ENCODE measurements around the gene TLE6.
"Not testable (repeated sequence)": the region's sequence is repeated elsewhere in the genome, so short reads cannot be mapped to it uniquely, and the experiment has no call there.

The TLE6 gene

GRCh38 chr19:2998642-2999041 lies 21.3 kb downstream of the TLE6 start:
- Histone ChIP-seq H3K27ac (ENCODE audit: insufficient read depth, low read depth, low read length, poor library complexity, severe bottlenecking) (no peak overlapping the region), H3K27me3 (ENCODE audit: control insufficient read depth, insufficient read depth, low read length, poor library complexity, severe bottlenecking) (no peaks in the 10 kb centered on the region), H3K4me1 (ENCODE audit: control insufficient read depth, insufficient read depth, low read length) (no peaks in the 10 kb centered on the region), H3K36me3 (ENCODE audit: control insufficient read depth, insufficient read depth, low read length) (no peaks in the 10 kb centered on the region), H3K4me3 (ENCODE audit: insufficient read depth, low read depth, low read length) (no peak overlapping the region), H3K9me3 (ENCODE audit: control insufficient read depth, low read length) (no peaks in the 10 kb centered on the region)
- 91 to 95% methylated on average over 11 of the region's 11 CpGs for WGBS, 2 experiments

- Histone ChIP-seq H3K27me3 (ENCODE audit: control insufficient read depth, insufficient read depth, low read length, poor library complexity, severe bottlenecking) (no peaks in the 10 kb centered on the region), H3K36me3 (ENCODE audit: control insufficient read depth, insufficient read depth, low read length) (no peaks in the 10 kb centered on the region), H3K4me3 (ENCODE audit: insufficient read depth, low read depth, low read length) (no peak overlapping the region), H3K27ac (ENCODE audit: insufficient read depth, low read depth, low read length, poor library complexity, severe bottlenecking) (no peak overlapping the region), H3K9me3 (ENCODE audit: control insufficient read depth, low read length) (no peaks in the 10 kb centered on the region), H3K4me1 (ENCODE audit: control insufficient read depth, insufficient read depth, low read length) (no peaks in the 10 kb centered on the region)
- 92 to 94% methylated on average over 6 of the region's 6 CpGs for WGBS, 2 experiments
These were observed 24.0 kb downstream of the TLE6 start for GRCh38 chr19:3001235-3001800.

- Histone ChIP-seq H3K9me3 (ENCODE audit: control insufficient read depth, low read length) (no peaks in the 10 kb centered on the region), H3K4me1 (ENCODE audit: control insufficient read depth, insufficient read depth, low read length) (no peaks in the 10 kb centered on the region), H3K27ac (ENCODE audit: insufficient read depth, low read depth, low read length, poor library complexity, severe bottlenecking) (no peak overlapping the region), H3K27me3 (ENCODE audit: control insufficient read depth, insufficient read depth, low read length, poor library complexity, severe bottlenecking) (no peaks in the 10 kb centered on the region), H3K36me3 (ENCODE audit: control insufficient read depth, insufficient read depth, low read length) (no peaks in the 10 kb centered on the region), H3K4me3 (ENCODE audit: insufficient read depth, low read depth, low read length) (no peak overlapping the region)
- WGBS, 2 experiments, result 88% methylated on average over 7 of the region's 7 CpGs
These were observed 25.7 kb downstream of the TLE6 start for GRCh38 chr19:3003046-3003445.

DNA sequence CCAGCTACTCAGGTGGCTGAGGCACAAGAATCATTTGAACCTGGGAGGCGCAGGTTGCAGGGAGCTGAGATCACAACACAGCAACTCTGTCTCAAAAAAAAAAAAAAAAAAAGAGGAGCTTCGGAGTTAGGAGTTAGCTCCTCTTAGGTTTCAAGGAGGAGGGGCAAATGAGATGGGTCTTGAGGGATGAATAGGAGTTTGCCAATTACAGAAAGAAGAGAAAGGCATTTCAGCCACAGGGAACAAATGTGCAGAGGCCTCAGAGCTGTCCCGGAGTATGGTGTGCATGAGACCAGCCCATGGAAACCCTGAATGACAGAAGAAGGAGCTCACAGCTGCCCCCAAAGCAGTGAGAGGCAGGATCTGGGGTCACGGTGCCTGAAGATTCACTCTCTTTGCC lies 27.2 kb downstream of the TLE6 start:
- no peak overlapping the region for H3K27ac ChIP-seq (ENCODE audit: insufficient read depth, low read depth, low read length, poor library complexity, severe bottlenecking)
- no peaks in the 10 kb centered on the region for H3K36me3 ChIP-seq (ENCODE audit: control insufficient read depth, insufficient read depth, low read length)
- 77 to 79% methylated on average over 4 of the region's 4 CpGs for WGBS, 2 experiments
- no peaks in the 10 kb centered on the region for H3K4me1 ChIP-seq (ENCODE audit: control insufficient read depth, insufficient read depth, low read length)
- H3K27me3 ChIP-seq (ENCODE audit: control insufficient read depth, insufficient read depth, low read length, poor library complexity, severe bottlenecking), result no peaks in the 10 kb centered on the region
- no peak overlapping the region for H3K4me3 ChIP-seq (ENCODE audit: insufficient read depth, low read depth, low read length)
- no peaks in the 10 kb centered on the region for H3K9me3 ChIP-seq (ENCODE audit: control insufficient read depth, low read length)

DNA sequence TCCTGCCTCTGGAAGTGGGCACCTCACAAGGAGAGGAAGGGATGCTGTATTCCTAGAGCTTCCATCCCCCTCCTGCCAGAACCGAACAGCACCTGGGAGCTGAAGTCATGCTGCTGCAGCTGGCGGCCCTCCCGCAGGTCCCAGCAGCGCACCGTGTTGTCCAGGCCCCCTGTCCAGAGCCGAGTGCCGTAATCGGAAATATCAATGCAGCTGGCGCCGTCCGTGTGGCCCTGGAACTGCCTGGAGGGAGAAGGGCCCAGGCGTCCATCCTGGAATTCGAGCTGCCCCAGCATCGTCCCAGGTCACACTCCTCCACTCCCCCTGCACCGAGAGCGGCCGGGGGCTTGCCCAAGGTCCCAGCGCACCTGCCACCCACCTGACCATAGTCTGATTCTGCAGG lies 28.0 kb downstream of the TLE6 start:
- no peak overlapping the region for H3K4me3 ChIP-seq (ENCODE audit: insufficient read depth, low read depth, low read length)
- 92 to 94% methylated on average over 18 of the region's 18 CpGs for WGBS, 2 experiments
- no peak overlapping the region for H3K27ac ChIP-seq (ENCODE audit: insufficient read depth, low read depth, low read length, poor library complexity, severe bottlenecking)
- no peaks in the 10 kb centered on the region for H3K36me3 ChIP-seq (ENCODE audit: control insufficient read depth, insufficient read depth, low read length)
- H3K4me1 ChIP-seq (ENCODE audit: control insufficient read depth, insufficient read depth, low read length), result no peaks in the 10 kb centered on the region
- no peaks in the 10 kb centered on the region for H3K9me3 ChIP-seq (ENCODE audit: control insufficient read depth, low read length)
- no peaks in the 10 kb centered on the region for H3K27me3 ChIP-seq (ENCODE audit: control insufficient read depth, insufficient read depth, low read length, poor library complexity, severe bottlenecking)

DNA sequence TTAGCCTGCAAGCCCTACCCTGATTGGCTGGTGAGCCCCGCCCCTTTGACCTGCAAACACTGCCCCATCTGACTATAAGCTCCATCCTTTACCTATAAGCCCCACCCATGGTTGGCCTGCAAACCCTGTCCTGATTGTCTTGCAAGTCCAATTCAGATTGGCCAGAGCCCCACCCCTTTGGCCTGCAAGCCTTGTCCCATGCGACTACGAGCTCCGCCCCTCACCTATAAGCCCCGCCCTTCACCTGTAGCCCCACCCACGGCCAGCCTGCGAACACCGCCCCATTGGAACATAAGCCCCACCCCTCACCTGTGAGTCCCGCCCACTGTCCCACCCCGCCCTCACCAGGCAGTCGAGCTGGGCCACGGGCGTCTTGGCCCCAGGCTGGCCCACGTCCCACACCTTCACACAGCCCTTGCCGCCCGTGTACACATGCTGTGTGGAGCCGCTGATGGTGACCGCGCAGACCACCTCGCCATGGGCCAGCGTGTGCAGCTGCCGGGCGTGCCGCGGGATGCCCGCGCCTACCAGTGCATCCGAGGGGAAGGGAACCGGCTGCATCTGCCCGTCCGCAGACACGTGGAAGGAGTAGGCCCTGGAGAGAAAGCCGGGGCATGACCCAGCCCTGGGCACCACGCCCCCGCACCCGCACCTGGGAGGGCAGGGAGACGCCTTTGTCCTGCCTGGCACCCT lies 28.9 kb downstream of the TLE6 start:
- no peaks in the 10 kb centered on the region for H3K36me3 ChIP-seq (ENCODE audit: control insufficient read depth, insufficient read depth, low read length)
- no peaks in the 10 kb centered on the region for H3K9me3 ChIP-seq (ENCODE audit: control insufficient read depth, low read length)
- no peak overlapping the region for H3K4me3 ChIP-seq (ENCODE audit: insufficient read depth, low read depth, low read length)
- H3K4me1 ChIP-seq (ENCODE audit: control insufficient read depth, insufficient read depth, low read length), result no peaks in the 10 kb centered on the region
- 90 to 92% methylated on average over 37 of the region's 37 CpGs for WGBS, 2 experiments
- no peak overlapping the region for H3K27ac ChIP-seq (ENCODE audit: insufficient read depth, low read depth, low read length, poor library complexity, severe bottlenecking)
- no peaks in the 10 kb centered on the region for H3K27me3 ChIP-seq (ENCODE audit: control insufficient read depth, insufficient read depth, low read length, poor library complexity, severe bottlenecking)

- Histone ChIP-seq H3K27ac (ENCODE audit: insufficient read depth, low read depth, low read length, poor library complexity, severe bottlenecking) (no peak overlapping the region), H3K36me3 (ENCODE audit: control insufficient read depth, insufficient read depth, low read length) (no peaks in the 10 kb centered on the region), H3K27me3 (ENCODE audit: control insufficient read depth, insufficient read depth, low read length, poor library complexity, severe bottlenecking) (no peaks in the 10 kb centered on the region), H3K4me1 (ENCODE audit: control insufficient read depth, insufficient read depth, low read length) (peaks cover 6% of the 10 kb centered on the region), H3K9me3 (ENCODE audit: control insufficient read depth, low read length) (no peaks in the 10 kb centered on the region), H3K4me3 (ENCODE audit: insufficient read depth, low read depth, low read length) (no peak overlapping the region)
- 87 to 88% methylated on average over 9 of the region's 9 CpGs for WGBS, 2 experiments
These were observed 30.6 kb downstream of the TLE6 start for GRCh38 chr19:3007975-3008374.

- 88 to 90% methylated on average over 6 of the region's 6 CpGs for WGBS, 2 experiments
- Histone ChIP-seq H3K4me1 (ENCODE audit: control insufficient read depth, insufficient read depth, low read length) (peaks cover 14% of the 10 kb centered on the region), H3K27ac (ENCODE audit: insufficient read depth, low read depth, low read length, poor library complexity, severe bottlenecking) (no peak overlapping the region), H3K27me3 (ENCODE audit: control insufficient read depth, insufficient read depth, low read length, poor library complexity, severe bottlenecking) (no peaks in the 10 kb centered on the region), H3K36me3 (ENCODE audit: control insufficient read depth, insufficient read depth, low read length) (no peaks in the 10 kb centered on the region), H3K9me3 (ENCODE audit: control insufficient read depth, low read length) (no peaks in the 10 kb centered on the region), H3K4me3 (ENCODE audit: insufficient read depth, low read depth, low read length) (no peak overlapping the region)
These were observed 31.6 kb downstream of the TLE6 start for GRCh38 chr19:3008994-3009393.

GRCh38 chr19:3010871-3011270 lies 33.5 kb downstream of the TLE6 start:
- peaks cover 14% of the 10 kb centered on the region for H3K4me1 ChIP-seq (ENCODE audit: control insufficient read depth, insufficient read depth, low read length)
- 91% methylated on average over 13 of the region's 13 CpGs for WGBS, 2 experiments
- H3K27me3 ChIP-seq (ENCODE audit: control insufficient read depth, insufficient read depth, low read length, poor library complexity, severe bottlenecking), result no peaks in the 10 kb centered on the region
- no peak overlapping the region for H3K27ac ChIP-seq (ENCODE audit: insufficient read depth, low read depth, low read length, poor library complexity, severe bottlenecking)
- no peak overlapping the region for H3K4me3 ChIP-seq (ENCODE audit: insufficient read depth, low read depth, low read length)
- H3K9me3 ChIP-seq (ENCODE audit: control insufficient read depth, low read length), result no peaks in the 10 kb centered on the region
- H3K36me3 ChIP-seq (ENCODE audit: control insufficient read depth, insufficient read depth, low read length), result no peaks in the 10 kb centered on the region

DNA sequence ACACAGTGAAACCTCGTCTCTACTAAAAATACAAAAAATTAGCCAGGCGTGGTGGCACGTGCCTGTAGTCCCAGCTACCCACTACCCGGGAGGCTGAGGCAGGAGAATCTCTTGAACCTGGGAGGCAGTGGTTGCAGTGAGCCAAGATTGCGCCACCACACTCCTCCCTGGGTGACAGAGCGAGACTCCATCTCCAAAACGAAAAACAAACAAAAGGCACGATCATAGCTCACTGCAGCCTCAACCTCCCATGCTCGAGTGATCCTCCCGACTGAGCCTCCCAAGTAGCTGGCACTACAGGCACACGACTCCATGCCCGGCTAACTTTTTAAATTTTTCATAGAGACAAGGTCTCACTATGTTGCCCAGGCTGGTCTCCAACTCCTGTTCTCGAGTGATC lies 34.7 kb downstream of the TLE6 start:
- not testable (repeated sequence) for H3K4me3 ChIP-seq (ENCODE audit: insufficient read depth, low read depth, low read length); H3K9me3 ChIP-seq (ENCODE audit: control insufficient read depth, low read length); H3K27ac ChIP-seq (ENCODE audit: insufficient read depth, low read depth, low read length, poor library complexity, severe bottlenecking); H3K36me3 ChIP-seq (ENCODE audit: control insufficient read depth, insufficient read depth, low read length); H3K27me3 ChIP-seq (ENCODE audit: control insufficient read depth, insufficient read depth, low read length, poor library complexity, severe bottlenecking)
- WGBS, 2 experiments, result 92 to 93% methylated on average over 13 of the region's 13 CpGs
- peaks cover 14% of the 10 kb centered on the region for H3K4me1 ChIP-seq (ENCODE audit: control insufficient read depth, insufficient read depth, low read length)
